ENCODE data around the gene RAB6B.

RAB6B gene

GRCh38 chr3:133856316-133856715, 39.4 kb downstream of the RAB6B start:
- DNase-seq (ENCODE audit: low read depth in 2 of 2) = peak in 1 of 2 experiments; percentile 9

GRCh38 chr3:133855772-133856171, 39.9 kb downstream of the RAB6B start:
- DNase-seq (ENCODE audit: low read depth in 2 of 2) = peak in 1 of 2 experiments; percentile 4

GRCh38 chr3:133855002-133855370, 40.7 kb downstream of the RAB6B start:
- DNase-seq (ENCODE audit: low read depth in 2 of 2) = no peak

GRCh38 chr3:133854264-133855001, 41.2 kb downstream of the RAB6B start:
- DNase-seq (ENCODE audit: low read depth in 2 of 2) = no peak

- no peak for DNase-seq (ENCODE audit: low read depth in 2 of 2)
Measured at GRCh38 chr3:133853925-133854227, 41.8 kb downstream of the RAB6B start.

- DNase-seq (ENCODE audit: low read depth in 2 of 2) = no peak
Measured at GRCh38 chr3:133853063-133853924, 42.4 kb downstream of the RAB6B start.

- DNase-seq (ENCODE audit: low read depth in 2 of 2) = no peak
Measured at GRCh38 chr3:133851931-133852330, 43.8 kb downstream of the RAB6B start.

GRCh38 chr3:133851266-133851906, 44.3 kb downstream of the RAB6B start:
- DNase-seq (ENCODE audit: low read depth in 2 of 2) = no peak

GRCh38 chr3:133850034-133850433, 45.6 kb downstream of the RAB6B start:
- DNase-seq (ENCODE audit: low read depth in 2 of 2) = no peak

- no peak for DNase-seq (ENCODE audit: low read depth in 2 of 2)
Measured at GRCh38 chr3:133849346-133849745, 46.3 kb downstream of the RAB6B start.

GRCh38 chr3:133845127-133845526, 50.6 kb downstream of the RAB6B start:
- DNase-seq (ENCODE audit: low read depth in 2 of 2) = no peak

GRCh38 chr3:133843634-133844033, 52.0 kb downstream of the RAB6B start:
- DNase-seq (ENCODE audit: low read depth in 2 of 2) = no peak

- no peak for DNase-seq (ENCODE audit: low read depth in 2 of 2)
Measured at GRCh38 chr3:133842158-133842557, 53.5 kb downstream of the RAB6B start.

GRCh38 chr3:133841196-133841595, 54.5 kb downstream of the RAB6B start:
- DNase-seq (ENCODE audit: low read depth in 2 of 2) = no peak

- no peak for DNase-seq (ENCODE audit: low read depth in 2 of 2)
Measured at GRCh38 chr3:133840767-133841166, 54.9 kb downstream of the RAB6B start.

- no peak for DNase-seq (ENCODE audit: low read depth in 2 of 2)
Measured at GRCh38 chr3:133840055-133840737, 55.5 kb downstream of the RAB6B start.

- DNase-seq (ENCODE audit: low read depth in 2 of 2) = no peak
Measured at GRCh38 chr3:133838916-133839800, 56.5 kb downstream of the RAB6B start.

GRCh38 chr3:133838296-133838789, 57.3 kb downstream of the RAB6B start:
- no peak for DNase-seq (ENCODE audit: low read depth in 2 of 2)

GRCh38 chr3:133837487-133838295, 58.0 kb downstream of the RAB6B start:
- no peak for DNase-seq (ENCODE audit: low read depth in 2 of 2)
